ENCODE measurements around the gene HTRA2.
A peak's percentile ranks its signal among the peaks of the same experiment; 100 is the strongest.
"Not testable (repeated sequence)": the region's sequence is repeated elsewhere in the genome, so short reads cannot be mapped to it uniquely, and the experiment has no call there.

Gene HTRA2

GRCh38 chr2:74529357-74530238 lies at the start of gene HTRA2, which contains the start of gene AUP1:
TSS of gene HTRA2 (plus strand) at chr2:74529933. CDS start at chr2:74530007, 74 bp downstream.
TSS of gene AUP1 (minus strand) at chr2:74529706. CDS start at chr2:74529629, 77 bp downstream.
- peak; percentile 99 for DNase-seq (ENCODE audit: low read depth, low spot score)

GRCh38 chr2:74481431-74481830 lies 48.3 kb upstream of the HTRA2 start:
- no peak for DNase-seq (ENCODE audit: low read depth, low spot score)

- DNase-seq (ENCODE audit: low read depth, low spot score) = no peak
Measured at GRCh38 chr2:74481961-74482800, 47.6 kb upstream of the HTRA2 start.

GRCh38 chr2:74482801-74483674 lies 46.7 kb upstream of the HTRA2 start, which contains the start of the genes CCDC142 and TTC31:
TSS of gene CCDC142 (minus strand) at chr2:74482998. CDS start at chr2:74482837, 161 bp downstream.
TSS of gene TTC31 (plus strand) at chr2:74483081. CDS start at chr2:74483096, 15 bp downstream.
- peak; percentile 92 for DNase-seq (ENCODE audit: low read depth, low spot score)

- not testable (repeated sequence) for DNase-seq (ENCODE audit: low read depth, low spot score)
Measured at GRCh38 chr2:74483675-74484164, 46.0 kb upstream of the HTRA2 start.

DNA sequence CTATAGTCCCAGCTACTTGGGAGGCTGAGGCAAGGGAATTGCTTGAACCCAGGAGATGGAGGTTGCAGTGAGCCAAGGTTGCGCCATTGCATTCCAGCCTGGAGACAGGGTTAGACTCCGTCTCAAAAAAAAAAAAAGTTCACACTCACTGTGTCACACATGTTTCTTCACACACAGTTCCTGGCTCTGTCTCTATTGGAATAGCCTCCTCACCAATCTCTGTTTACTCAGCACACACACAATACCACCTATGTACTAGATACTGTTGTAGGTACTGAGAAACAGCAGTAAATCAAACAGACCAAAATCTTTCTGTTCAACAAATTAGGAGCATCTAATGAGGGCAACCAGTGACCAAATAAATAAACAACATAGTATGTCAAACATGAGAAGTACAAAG lies 43.6 kb upstream of the HTRA2 start:
- no peak for DNase-seq (ENCODE audit: low read depth, low spot score)

- DNase-seq (ENCODE audit: low read depth, low spot score) = no peak
Measured at GRCh38 chr2:74488643-74489481, 40.9 kb upstream of the HTRA2 start.

- no peak for DNase-seq (ENCODE audit: low read depth, low spot score)
Measured at GRCh38 chr2:74489906-74490305, 39.8 kb upstream of the HTRA2 start.

- no peak for DNase-seq (ENCODE audit: low read depth, low spot score)
Measured at GRCh38 chr2:74491648-74492544, 37.8 kb upstream of the HTRA2 start.

DNA sequence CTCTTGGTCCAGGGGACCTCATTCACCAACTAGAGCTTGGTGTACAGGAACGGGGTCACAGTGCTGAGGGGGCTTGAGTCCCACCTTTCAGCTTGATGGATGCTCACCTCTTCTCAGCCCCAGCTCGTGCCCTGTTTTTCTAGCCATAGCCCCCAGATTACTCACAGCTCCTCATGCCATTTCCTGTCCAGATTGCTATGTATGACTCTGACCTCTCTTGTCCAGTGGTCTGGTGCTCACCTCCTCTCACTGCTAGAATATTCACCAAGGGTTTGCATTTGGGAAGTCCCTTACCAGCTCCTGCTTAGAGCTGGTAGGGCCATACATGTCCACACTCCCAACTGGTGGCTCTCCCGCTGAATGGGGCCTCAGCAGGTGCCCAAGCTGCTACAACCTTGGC lies 36.2 kb upstream of the HTRA2 start:
- no peak for DNase-seq (ENCODE audit: low read depth, low spot score)

DNA sequence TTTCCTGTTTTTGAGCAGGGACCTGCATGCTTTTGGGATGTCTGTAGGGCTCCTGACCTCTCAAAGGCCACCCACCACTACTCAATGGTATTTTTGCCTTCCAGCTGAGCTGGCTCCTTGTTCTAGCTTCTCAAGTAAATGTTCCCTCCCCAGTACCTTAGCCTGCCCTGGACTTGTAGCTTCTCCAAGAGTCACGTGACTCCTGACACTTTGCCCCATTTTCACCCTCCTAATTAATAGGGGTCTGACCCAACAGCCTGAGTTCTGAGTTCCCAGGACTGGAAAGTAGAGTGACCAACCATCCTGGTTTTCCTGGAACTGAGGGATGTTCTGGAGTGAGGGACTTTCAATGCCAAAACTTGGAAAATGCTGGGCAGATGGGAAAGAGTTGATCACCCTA lies 34.3 kb upstream of the HTRA2 start:
- DNase-seq (ENCODE audit: low read depth, low spot score) = no peak

DNA sequence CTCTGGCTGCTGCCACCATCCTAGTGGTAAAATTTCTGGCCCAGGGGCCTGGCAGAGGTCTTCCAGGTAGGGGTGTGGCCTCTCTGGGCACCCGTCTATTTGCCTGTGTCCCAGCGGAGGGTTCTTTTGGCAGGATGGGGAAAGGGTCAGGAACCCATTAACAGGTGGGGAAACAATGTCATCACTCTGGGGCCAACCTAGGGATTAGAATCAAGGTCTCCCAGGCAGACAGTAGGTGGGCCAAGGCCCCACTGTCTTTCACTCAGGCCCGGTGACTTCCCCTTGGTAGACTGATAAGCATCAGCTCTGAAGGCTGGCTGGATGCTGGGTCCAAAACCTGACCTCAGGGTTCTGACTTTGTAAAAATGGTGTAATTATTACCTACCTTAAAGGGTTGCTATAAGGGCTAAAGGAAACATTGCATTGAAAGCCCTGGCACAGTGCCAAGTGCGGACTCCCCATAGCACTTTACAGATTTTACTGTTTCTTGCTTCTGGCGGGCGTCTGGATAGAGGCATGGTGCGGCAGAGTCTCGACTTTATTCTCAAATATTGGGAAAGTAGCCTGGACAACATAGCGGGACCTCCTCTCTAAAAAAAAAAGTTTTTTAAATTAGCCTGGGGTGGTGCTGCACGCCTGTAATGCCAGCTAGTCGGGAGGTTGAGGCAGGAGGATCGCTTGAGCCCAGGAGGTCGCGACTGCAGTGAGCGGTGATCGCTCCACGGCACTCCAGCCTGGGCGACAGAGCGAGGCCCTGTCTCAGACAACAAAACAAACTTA lies 32.5 kb upstream of the HTRA2 start:
- DNase-seq (ENCODE audit: low read depth, low spot score) = no peak

DNA sequence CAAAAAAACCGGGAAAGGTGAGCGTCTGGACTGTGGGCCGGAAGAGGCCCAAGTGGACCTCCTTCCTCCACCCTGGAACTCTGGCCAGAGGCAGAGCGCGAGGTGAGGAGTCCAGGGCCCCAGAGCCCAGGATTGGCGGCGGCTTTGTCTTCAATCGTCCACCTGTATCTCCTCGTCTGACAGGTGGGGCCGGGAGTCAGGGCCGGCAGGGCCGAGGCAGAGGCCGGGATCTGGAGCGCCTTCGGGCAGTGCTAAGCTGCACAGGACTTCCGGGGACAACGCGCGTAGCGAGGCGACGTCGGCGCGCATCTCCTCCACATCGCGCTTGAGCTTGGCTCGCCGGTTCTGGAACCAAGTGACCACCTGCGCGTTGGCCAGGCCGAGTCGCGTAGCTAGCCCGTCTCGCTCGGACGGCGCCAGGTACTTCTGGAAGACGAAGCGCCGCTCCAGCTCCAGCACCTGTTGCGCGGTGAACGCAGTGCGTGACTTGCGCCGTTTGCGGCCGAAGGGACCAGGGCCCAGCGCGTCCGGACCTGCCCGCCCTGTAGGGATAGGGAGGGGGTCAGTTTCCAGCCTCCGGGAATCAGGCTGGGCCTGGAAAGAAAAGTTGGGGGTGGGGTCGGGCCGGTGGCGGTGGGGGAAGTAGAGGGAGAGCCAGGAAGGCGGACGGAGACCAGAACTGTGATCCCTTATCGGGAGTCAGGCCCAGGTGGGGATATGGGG lies 31.8 kb upstream of the HTRA2 start:
- no peak for DNase-seq (ENCODE audit: low read depth, low spot score)

DNA sequence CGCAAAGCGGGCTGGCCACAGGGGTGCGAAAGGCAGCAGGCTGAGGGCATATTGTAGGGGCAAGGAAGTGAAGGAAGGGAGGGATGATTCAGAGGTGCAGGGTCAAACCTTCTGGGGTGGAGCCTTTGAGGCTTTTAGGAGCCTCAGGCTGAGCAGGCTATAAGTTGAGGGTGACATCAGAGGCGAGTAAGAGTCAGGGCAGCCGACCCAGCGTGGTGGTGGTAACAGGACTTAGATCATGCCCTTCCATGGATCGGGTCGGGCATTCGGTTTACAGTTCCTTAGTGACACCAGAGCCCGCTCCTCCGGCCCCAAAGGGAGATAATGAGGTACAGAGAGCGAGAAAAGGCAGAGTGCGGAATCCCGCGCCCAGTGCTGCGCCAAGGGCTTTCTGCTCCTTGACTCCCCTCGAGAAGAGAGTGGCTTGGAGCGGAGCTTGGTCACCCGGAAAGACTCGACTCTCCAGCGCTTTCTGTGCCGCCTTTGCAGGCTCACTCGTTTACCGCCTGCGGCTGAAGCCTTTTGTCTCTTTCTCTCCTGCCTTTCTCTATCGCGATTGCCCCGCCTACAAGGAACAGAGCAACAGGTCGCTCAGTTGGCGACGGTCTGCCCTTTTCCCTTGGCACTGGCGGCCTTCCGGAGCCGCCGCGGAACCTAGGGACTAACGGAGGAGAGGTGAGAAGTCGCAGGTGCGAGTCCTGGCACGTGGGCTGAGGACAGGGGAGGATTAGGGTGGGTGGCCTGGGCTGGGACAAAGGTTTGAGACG lies 31.1 kb upstream of the HTRA2 start:
- no peak for DNase-seq (ENCODE audit: low read depth, low spot score)

GRCh38 chr2:74499267-74499939 lies 30.3 kb upstream of the HTRA2 start, which contains the start of gene LBX2:
TSS of gene LBX2 (minus strand) at chr2:74499603. CDS start at chr2:74499537, 66 bp downstream.
- no peak for DNase-seq (ENCODE audit: low read depth, low spot score)

- no peak for DNase-seq (ENCODE audit: low read depth, low spot score)
Measured at GRCh38 chr2:74499940-74500577, 29.7 kb upstream of the HTRA2 start.

Data from smooth muscle cell of the brain vasculature (primary cell).